GF-D8 (cell line): ENCODE data around the gene ATXN2.
A peak's percentile ranks its signal among the peaks of the same experiment; 100 is the strongest.
"Not testable (repeated sequence)": the region's sequence is repeated elsewhere in the genome, so short reads cannot be mapped to it uniquely, and the experiment has no call there.

Source experiments
- DNase-seq: peaks from one replicate; lab custom pipeline; 2025; lab: John Stamatoyannopoulos, UW

ATXN2 gene

DNA sequence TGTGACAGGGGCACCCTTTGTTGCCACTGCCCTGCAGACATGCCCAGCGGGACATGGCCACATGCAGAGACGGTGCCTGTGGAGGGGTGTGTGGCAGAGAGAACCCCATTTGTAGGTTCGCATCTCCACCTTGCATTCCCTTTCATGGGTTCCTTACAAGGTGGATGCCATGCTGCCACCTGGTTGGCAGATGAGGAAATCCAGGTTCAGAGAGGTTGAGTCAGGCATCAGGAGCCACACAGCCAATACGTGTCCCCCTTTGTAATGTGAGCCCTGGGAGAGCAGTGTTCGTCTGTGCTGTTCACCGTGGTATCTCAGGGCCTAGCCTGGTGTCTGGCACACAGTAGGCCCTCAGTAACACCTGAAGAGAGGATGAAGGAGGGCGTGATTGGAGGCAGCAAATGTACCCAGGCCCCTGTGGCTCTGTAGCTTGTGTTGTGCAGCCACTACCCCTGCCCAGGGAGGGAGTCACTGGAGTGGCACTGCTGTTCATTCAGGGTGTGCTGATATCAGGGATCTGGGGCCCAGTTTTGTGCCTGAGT is 184.3 kb downstream of the ATXN2 start:
- DNase-seq: no peak

DNA sequence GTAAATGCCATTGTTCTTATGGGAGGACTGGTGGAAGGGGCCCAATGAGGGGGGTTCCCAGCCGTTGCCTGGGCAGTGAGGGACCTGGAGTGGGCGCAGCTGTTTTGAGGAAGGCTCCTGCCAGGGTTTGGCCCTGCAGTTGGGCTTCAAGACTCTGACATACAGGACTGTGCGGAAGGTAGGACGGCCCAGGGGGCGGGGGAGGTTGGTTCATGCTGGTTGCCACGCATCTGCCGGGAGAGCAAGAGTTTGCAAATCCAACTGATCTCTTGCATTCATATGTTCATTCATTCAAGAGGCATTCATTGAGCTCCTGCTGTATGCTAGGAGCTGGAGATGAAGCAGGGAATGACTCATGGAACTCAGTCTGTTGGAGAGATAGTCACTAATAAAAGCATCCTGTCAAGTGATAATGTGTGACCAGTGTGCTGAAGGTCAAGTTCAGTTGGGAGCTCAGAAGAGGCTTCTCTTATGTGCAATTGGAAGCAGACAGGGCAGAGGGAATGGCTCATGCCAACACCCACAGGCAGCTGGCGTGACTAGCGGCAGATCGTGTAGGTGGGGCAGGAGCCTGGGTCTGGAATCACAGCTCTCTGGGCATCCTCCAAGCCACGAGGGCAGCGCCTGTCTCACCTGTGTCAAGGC is 185.6 kb downstream of the ATXN2 start:
- no peak for DNase-seq

DNA sequence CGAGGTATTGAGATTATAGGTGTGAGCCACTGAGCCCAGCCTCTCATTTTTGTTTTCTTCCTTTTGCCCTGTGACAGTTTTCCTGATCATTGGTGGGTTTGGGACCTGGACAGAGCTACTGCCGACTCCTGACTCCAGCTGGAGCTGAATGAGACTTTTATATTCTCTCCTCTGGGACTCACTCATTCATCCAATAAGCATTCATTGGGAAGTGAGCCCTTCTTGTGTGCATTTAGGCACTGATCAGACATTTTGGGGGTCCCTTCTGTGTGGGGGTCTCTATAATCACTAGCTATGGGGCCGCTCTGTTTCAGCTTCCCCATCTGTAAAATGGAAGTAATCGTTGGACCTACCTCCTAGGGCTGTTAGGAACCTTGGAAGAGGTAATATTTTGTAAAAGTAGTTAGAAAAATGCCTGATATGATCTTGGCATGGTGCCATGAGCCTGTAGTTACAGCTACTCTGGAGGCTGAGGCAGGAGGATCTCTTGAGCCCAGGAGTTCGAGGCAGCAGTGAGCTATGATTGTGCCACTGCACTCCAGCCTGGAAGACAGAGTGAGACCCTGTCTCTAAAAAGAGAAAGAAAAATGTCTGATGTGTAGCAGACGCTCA is 186.2 kb downstream of the ATXN2 start:
- no peak for DNase-seq

DNA sequence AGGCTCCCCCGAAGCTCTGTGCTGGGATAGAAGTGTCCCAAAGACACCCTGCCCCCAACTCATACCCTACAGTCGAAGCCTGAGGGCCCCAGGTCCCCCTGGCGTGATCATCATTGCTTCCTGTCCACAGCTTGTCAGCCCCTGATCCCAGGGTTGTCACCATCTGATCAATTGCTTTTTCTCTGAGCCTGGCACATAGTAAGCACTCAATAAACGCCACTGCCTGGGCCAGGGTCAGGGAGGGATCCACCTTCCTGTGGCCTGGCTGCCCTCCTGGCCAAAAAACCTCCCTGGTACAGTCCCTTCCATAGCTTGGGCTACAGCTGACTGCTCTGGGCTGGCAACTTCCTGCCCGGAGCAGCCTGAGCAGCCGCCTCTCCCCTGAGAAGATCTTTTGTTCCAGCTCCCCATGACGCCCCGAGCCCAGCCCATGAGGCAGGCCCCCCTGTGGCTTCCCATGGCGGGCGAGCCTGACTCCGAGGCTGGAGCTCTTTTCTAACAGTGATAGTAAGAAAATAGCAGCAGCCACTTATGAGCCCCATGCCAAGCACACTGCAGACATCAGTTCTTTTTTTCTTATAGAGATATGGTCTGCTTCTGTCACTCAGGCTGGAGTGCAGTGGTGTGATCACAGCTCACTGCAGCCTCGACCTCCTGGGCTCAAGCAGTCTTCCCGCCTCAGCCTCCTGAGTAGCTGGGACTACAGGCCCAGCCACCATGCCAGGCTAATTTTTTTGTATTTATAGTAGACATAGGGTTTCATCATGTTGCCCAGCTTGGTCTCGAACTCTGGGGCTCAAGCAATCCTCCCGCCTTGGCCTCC is 186.9 kb downstream of the ATXN2 start:
- no peak for DNase-seq

DNA sequence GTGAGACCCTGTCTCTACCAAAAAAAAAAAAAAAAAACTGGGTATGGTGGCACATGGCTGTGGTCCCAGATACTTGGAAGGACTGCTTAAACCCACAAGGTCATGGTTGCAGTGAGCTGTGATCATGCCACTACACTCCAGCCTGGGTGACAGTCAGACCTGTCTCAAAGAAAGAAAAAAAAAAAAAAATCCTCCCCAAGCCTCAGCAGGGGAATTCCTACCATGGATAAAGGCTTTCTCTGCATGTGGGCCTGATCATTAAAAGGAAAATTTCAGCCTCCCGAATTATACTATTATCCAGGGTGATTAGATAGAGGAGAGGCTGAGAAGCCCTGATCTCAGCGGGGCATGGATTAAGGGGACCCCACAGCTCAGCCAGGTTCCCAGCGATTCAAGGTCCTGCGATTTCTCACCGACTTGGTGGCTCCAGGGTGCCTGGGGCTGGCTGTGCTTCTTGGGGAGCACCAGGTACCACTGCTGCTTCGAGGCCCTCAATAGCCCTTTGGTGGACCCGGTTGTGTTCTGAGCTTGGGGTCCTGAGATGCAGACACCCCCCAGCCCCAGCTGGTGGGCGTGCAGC is 187.8 kb downstream of the ATXN2 start:
- no peak for DNase-seq

DNA sequence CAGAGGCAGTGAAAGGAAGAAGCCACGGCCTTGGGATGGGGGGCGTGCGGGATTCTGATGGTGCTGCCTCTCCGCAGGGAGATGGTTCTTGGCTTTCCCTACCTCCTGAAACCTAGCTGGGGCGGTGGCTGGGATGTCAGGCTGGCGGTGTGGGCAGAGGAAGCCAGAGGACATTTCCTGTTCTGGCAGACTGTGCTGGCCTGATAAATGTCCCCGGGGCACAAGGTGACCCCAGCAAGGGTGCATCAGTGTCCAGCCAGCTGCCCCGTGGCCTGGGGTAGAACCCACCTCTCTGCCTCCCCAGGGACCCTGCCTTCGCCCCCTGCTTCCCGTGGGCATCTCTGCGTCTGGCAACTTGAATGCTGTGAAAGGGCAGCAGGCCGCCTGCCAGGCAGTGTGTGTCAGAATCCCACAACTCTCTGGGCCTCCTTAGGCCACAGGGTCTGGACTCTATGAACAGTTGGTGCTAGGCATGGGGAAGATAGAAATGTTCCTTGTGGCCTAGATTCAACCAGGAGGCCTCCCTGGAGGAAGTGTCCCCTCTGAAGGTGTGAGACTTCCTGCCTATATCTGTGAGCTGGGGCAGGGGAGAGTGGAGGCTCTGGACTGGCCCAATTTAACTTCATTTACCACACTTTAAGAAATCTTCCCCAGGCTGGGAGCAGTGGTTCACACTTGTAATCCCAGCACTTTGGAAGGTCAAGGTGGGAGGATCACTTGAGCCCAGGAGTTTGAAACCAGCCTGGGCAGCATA is 188.5 kb downstream of the ATXN2 start:
- DNase-seq: no peak

DNA sequence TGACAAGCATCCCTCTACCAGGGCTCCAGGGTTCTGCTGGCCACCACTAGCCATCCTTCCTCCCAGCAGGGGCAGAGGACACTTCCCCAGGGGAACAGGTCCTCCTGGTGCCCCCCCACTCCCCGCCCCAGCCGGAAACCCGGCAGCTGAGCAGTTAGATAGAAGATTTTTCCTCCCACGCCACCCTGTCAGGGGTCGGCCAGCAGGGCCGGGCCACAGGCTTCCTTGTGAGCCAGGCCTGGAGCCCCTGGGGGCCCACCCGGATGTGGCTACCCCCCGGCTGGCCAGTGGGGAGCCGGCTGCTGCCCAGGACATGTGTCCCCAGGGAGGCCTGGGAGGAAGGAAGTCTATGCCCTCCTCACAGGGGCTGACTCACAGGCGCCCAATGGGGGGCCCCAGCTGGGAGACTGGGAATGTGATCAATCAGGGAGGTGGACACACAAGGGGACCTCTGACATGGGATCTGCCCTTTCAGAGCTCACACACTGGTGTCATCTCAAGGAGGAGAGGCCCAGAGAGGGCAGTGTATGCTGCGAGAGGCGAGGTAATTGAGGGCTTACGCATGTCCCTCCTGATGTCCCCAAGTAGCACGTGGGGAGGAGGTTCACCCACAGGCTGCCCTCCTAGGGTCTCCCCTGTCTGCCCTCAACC is 189.2 kb downstream of the ATXN2 start:
- peak; percentile 78 for DNase-seq

DNA sequence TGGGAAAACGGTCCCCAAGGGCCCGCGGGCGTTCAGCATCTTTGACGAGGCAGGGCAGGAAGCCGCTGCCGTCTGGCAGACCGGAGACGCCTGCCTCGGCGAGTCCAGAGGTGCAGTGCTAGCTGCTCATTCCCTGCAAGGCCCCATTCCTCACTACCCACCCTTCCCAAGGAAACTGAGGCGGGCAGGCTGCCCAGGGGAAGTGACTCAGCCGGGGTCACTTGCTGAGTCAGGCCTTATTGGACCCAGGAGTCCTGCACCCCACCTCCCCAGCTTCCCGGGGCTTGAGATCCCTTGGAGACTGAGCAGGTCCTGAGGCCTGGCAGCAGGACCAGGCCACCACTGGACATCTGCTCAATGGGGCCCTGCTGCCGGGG is 189.7 kb downstream of the ATXN2 start:
- no peak for DNase-seq

DNA sequence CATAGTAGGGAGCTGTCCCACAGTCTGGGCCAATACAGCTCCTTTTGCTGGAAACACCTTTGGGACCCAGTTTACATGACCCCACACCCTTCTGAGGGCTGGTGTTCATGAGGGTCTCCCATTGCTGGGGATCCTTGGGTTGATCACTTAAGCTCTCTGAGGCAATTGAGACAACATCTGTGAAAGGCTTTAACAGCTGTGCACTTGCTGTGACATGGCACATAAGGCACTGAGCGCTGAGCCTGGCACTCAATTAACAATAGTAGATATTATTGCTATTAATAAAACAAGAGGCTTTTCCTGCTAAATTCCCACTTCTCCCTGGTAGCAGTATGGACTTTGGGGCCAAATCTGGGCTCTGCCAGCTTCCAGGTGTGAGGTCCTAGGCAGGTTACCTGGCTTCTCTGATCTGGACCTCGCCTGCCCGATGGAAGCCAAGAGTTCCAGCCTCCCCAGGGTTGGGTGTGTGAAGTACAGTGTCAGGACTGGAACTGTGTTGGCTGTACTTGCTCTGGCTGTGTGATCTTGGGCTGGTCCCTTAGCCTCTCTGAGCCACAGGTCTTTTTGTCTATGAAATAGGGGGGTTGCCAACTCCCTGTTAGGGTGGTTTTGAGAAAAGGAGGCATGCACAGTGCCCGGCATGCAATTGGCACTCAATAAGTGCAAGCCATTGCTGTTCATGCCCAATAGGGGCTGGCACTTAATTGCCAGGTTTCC is 190.3 kb downstream of the ATXN2 start:
- no peak for DNase-seq

DNA sequence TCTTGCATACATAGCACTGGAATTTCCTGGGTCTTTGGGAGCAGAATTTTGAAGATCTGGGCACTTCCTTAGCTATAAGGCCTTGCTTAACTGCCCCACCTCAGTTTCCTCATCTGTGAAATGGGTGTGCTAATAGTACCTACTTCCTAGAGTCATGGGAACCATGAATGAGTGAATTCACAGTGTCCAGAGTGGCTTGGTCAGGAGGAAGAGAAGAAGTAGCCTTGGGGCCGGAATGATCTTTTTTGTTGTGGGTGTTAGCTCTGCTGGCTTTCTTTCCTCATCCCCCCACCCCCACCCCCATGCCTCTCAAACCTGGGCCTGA is 191.0 kb downstream of the ATXN2 start:
- no peak for DNase-seq

DNA sequence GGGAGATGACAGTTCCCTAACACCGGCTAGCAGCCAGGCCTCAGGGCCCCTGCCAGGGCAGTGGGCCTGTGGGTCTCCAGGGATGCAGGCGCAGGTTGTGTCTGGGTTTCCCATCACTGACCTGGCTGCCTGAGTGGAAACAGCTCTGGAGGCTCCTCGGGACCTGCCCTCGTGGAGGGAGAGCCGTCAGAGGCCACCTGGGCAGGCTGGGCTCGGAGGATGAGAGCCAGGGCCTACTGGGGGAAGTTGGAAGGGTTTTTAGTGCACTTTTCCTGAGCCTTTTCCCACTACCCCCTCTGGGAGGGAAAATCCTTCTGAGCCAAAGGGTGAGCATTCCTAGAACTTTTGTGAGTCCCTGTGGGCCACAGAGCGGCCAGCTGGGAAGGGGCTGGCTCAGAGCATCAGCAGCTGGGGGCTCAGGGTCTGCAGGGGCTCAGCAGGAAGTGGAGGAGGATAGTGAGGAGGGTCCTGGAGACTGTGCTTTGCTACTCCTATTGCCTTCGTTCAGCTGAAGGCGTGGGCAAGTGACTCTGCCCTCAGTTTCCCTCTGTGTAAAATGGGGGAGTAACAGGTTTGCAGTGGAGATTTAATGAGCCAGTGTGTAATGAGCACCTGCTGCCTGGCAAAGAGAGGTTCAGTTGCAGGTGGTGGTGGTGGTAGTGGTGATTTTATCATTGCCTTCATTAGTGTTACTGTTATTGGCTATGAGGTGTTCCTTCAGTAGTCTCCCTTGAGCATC is 191.6 kb downstream of the ATXN2 start:
- no peak for DNase-seq

DNA sequence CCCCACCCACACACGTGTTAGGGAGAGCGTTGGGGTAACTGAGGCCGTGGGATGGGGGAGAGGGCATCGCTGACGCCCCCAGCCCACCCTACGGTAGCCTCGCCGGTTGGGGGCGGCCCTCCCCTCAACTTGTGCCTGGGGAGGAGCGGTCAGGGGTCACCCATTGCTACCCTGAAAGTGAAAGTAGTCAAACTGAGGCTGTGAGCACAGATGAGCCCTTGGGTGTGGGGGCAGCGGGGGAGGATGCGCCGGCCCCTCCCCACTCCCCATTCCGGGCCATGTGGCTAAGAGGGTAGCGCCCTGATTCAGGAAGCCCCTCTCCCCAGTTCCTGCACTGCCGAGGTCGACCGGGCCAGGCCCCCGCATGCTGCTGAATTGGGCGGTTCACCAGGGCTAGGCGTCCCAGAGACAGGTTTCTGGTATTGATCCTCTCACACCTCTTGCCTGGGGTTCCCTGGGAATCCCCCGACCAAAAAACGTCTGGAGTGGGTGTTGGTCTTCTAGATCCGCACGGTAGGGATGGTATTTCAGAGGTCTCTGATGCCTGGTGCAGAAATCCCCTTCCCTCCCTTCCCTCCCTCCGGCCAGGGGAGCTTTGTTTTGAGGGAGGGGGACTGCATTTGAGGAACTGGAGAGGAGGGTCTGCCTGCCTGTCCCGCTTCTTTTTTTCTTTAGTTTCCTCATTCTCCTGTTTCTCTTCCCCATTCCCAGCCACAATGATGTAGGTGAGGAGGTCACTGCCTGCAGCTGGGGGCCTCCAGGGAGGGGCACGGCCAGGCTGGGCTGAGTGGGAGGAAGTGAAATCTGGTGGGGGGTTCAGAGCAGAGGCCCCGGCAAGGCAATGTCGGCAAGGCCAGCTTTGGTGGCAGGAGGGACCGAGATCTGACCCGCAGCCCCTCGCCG is 192.4 kb downstream of the ATXN2 start:
- peak; percentile 30 for DNase-seq

DNA sequence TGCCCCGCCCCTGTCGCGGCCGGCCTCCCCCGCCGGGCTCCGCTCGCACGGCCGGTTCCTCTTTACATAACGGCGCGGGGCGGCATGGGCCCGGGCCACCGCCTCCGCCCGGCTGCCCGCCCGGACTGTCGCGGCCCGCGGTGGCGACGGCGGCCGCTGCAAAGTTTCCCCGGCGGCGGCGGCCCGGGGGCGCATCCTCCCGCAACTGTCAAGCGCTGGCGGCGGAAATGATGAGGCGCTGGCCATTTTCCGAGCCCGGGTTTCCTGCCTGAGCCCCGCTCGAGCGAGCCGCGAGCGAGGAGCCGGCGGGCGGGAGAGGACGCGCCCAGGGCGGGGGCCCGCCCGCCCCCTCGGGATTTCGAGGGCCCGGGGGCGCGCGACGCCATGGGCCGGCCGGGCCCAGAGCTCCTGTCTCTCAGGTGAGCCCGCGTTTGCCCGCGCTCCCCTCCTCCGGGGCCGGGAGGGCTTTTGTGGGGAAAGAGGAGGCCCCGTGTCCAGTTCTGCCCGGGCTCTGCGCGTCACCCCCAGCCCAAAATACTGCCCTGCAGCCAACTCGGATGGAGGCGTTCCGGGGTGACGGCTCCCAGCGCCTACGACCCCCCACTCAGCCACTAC is 193.1 kb downstream of the ATXN2 start, which contains the start of gene SH2B3:
TSS of gene SH2B3 (plus strand) at position 65 of the 615 bp plus-strand sequence. CDS start 12,223 bp downstream, outside the sequence.
- DNase-seq: no peak

DNA sequence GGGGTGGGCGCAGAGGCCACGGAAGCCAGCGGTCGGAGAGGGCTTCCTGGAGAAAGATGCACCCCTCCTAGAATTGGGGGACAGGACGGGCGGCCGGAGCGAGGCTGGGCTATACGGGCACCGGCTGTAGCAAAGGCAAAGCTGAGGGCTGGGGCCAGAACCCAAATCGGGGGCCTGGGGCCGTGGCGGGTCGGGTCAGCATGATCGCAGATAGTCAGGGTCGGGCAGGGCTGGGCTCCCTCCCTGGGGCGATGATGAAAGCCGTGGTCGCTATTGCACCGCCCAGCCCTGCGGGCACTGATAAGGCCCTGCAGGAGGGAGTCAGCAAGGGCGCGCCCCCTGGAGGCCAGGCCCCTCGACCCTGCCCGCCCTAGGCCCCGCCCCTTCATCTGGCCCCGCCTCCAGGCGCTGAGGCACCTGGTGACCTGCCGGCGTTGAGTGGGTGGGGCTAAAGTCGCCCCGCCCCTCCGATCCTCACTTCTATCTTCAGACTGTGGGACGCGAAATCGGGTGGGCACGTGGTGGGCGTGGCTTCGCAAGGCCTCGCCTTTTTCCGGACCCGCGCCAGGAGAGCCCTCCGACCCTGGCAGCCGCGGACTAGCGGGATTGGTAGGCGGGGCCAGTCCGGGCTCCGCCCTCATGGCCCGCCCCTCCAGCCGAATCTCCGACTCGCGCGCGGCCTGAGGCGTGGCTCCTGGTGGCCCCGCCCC is 193.8 kb downstream of the ATXN2 start:
- DNase-seq: peak; percentile 95

DNA sequence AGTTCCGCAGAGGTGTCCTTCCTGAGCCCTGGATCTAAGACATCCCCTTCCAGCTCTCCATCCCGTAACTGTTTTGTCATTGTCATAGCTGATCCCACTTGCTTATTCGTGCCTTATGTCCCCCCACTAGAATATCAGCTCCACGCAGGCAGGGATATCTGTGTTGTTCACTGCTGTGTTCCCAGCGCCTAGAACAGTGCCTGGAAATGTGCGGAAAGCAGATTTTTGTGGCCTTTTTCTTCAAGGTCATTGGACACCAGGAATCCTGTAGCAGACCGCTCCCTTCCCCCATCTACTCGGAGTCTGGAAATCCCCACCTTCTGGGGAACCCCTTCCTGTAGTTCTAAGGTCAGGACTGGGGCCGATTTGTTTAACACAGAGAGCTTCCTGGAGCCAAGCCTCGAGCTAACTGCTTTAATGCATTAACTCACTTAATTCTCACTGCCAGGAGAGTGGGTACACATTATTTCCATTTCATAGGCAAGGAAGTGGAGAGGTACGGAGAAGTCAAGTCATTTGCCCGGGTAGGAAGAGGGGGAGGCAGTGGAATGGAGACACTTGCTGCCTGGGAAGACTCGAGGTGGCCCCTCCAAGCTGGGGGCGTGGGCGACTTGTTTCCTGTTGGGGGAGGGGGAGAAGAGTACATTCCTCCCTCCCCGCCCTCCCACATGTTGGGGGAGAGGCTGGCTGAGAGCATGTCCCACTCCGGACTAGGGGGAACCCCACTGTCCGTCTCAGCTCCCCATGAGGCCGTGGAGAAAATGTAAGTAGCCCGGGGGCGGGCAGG is 194.6 kb downstream of the ATXN2 start:
- DNase-seq: peak; percentile 32

DNA sequence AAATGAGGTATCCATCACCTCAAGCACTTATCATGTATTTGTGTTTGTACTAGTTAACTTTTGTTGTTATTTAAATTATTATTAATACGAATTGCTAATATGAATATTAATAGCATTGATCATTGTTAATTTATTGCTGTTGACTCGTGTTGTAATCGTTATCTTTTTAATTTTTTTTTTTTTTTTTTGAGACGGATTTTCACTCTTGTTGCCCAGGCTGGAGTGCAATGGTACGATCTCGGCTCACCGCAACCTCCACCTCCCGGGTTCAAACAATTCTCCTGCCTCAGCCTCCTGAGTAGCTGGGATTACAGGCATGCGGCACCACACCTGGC is 196.7 kb downstream of the ATXN2 start:
- DNase-seq: not testable (repeated sequence)
